GM23248 (cell line): ENCODE measurements around the gene IQSEC1.

Experiments
- EZH2 ChIP-seq: fragments of 200-600 bp; sonication (generic); IDR thresholded peaks from 2 replicates; pipeline ENCODE4 v1.6.1; 2018; ENCODE audit warnings: antibody characterized with exemption, mild to moderate bottlenecking; ENCODE audit not compliant: insufficient read depth, poor library complexity, severe bottlenecking
- EZH2phosphoT487 ChIP-seq: fragments of 200-600 bp; sonication (generic); IDR thresholded peaks from 2 replicates; pipeline ENCODE4 v1.6.1; 2018; ENCODE audit warnings: antibody characterized with exemption, moderate library complexity, mild to moderate bottlenecking, low read depth; ENCODE audit not compliant: insufficient read depth

DNA sequence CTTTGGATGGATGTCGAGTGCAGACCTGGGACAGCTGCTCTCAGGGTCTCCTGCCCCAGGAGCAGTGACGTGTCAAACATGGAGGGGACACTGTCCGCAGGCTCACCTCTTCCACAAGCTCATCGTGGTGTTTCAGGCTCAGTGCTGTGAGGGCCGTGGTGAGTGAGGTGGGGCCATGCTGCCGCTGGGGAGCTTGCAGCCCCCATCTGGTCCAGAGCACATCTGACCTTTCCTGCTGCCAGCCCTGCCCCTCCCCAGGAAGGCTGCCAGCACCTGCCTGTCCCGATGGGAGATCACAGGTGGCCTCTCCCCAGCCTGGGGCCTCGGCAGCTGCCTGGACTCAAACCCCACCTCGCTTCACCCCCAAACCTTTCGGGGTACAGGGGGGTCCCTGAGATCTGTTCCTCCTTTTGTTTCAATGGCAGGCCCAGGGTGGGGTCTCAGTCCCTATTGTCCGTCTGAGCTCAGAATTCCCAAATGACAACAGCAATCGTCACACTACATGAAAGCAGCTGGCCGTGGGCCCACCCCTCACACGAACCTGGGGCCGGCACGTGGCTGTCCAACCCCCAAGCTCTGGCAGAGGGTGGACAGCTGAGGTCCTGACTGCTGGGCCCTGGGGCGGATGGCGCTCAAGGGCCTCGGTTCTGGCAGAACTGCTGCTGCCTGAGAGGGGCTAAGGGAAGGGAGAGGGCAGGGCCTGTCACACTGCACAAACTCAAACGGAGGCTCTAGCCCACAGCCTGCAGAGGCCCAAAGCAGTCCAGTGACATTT lies 166.9 kb downstream of the IQSEC1 start:
- TF ChIP-seq EZH2 (no peak), EZH2phosphoT487 (no peak)
